ENCODE data around the gene COL6A5. TPM values are rescaled to one million over a fixed set of nuclear protein-coding genes. Genes with fewer than 3 reads are reported as not detected.

The COL6A5 gene
- total RNA-seq, 1 experiment from 2014 or later, result not detected

DNA sequence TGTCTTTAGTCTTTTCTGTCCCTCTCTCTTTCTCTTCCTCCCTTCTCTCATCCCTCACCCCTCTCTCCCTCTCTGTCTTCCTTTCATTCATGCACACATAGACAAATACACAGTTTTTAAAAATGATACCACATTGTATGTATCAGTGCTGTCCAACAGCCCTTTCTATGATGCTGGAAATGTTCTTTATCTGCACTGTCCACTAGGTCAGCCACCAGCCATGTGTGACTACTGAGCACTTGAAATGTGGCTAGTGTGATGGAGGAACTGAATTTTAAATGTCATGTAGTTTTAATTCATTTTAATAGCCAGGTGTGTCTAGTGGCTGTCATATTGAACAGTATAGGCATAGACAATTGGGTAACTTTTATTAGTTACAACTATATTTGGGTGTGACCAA is 34.9 kb downstream of the COL6A5 start:
- H3F3A ChIP-seq (ENCODE audit: low read length, unreplicated experiment), result no peaks in the 10 kb centered on the region
- H3K4me2 ChIP-seq (ENCODE audit: low read length), result no peak overlapping the region
- no peak for ATAC-seq
- H2AFZ ChIP-seq (ENCODE audit: low read length), result no peak overlapping the region
- intact Hi-C loops (cut with micrococcal nuclease), result no loop called here
- H3K9me3 ChIP-seq (ENCODE audit: low read length), result no peaks in the 10 kb centered on the region
- H3K4me1 ChIP-seq (ENCODE audit: insufficient read depth, low read length), result no peaks in the 10 kb centered on the region
- H3K36me3 ChIP-seq (ENCODE audit: low read depth, low read length), result no peaks in the 10 kb centered on the region
- CTCF ChIA-PET, result no interaction called here
- BruUV-seq (replicated peaks), result no TSS peak
- H3K79me2 ChIP-seq (ENCODE audit: low read length), result no peaks in the 10 kb centered on the region
- no peaks in the 10 kb centered on the region for H3K9me2 ChIP-seq (replicated peaks; ENCODE audit: low read length)
- no peak for DNase-seq
- no peak overlapping the region for H3K27ac ChIP-seq (ENCODE audit: low read length)
- no peaks in the 10 kb centered on the region for H3K27me3 ChIP-seq (ENCODE audit: low read length)
- TF ChIP-seq, protein P1, sequence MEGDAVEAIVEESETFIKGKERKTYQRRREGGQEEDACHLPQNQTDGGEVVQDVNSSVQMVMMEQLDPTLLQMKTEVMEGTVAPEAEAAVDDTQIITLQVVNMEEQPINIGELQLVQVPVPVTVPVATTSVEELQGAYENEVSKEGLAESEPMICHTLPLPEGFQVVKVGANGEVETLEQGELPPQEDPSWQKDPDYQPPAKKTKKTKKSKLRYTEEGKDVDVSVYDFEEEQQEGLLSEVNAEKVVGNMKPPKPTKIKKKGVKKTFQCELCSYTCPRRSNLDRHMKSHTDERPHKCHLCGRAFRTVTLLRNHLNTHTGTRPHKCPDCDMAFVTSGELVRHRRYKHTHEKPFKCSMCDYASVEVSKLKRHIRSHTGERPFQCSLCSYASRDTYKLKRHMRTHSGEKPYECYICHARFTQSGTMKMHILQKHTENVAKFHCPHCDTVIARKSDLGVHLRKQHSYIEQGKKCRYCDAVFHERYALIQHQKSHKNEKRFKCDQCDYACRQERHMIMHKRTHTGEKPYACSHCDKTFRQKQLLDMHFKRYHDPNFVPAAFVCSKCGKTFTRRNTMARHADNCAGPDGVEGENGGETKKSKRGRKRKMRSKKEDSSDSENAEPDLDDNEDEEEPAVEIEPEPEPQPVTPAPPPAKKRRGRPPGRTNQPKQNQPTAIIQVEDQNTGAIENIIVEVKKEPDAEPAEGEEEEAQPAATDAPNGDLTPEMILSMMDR (conservative IDR thresholded peaks at IDR 0.05; ENCODE audit: low read depth, low read length), result no peak
- no peak for TF ChIP-seq EZH2 (IDR thresholded peaks at IDR 0.05; ENCODE audit: low read length, unreplicated experiment)
- TF ChIP-seq EZH2phosphoT487 (IDR thresholded peaks at IDR 0.05; ENCODE audit: borderline replicate concordance, low read length), result no peak
- H4K20me1 ChIP-seq (ENCODE audit: low read length), result no peaks in the 10 kb centered on the region
- no peak overlapping the region for H3K4me3 ChIP-seq (ENCODE audit: low read length)
- POLR2A ChIA-PET (ENCODE audit: unreplicated experiment), result no interaction called here
- no peak overlapping the region for H3K9ac ChIP-seq (ENCODE audit: low read length)

DNA sequence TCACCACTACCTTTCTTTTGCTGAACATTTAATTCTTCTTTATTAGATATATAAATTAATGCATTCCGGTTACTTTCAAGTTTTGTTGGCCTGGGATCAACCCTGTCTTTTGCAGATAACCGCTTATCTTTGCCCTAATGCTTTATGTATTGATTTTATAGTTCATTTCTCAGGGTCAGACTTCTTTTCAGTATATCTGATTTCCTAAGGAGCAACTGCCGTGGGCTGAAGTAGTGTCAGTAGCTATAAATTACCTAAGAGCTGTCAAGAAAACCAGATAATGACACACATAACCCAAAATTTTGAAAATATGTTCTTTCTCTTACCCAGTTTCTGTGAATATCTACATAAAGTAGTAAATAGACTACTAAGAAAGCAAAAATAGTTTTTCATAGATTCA is 38.0 kb downstream of the COL6A5 start:
- no TSS peak for BruUV-seq (replicated peaks)
- no peak overlapping the region for H3K27ac ChIP-seq (ENCODE audit: low read length)
- no peaks in the 10 kb centered on the region for H3K9me3 ChIP-seq (ENCODE audit: low read length)
- H4K20me1 ChIP-seq (ENCODE audit: low read length), result no peaks in the 10 kb centered on the region
- no peaks in the 10 kb centered on the region for H3K9me2 ChIP-seq (replicated peaks; ENCODE audit: low read length)
- no peak for ATAC-seq
- H3F3A ChIP-seq (ENCODE audit: low read length, unreplicated experiment), result no peaks in the 10 kb centered on the region
- no peak for DNase-seq
- H3K4me3 ChIP-seq (ENCODE audit: low read length), result no peak overlapping the region
- POLR2A ChIA-PET (ENCODE audit: unreplicated experiment), result no interaction called here
- intact Hi-C loops (cut with micrococcal nuclease), result no loop called here
- CTCF ChIA-PET, result no interaction called here
- H3K4me1 ChIP-seq (ENCODE audit: insufficient read depth, low read length), result peaks cover 11% of the 10 kb centered on the region
- H3K36me3 ChIP-seq (ENCODE audit: low read depth, low read length), result no peaks in the 10 kb centered on the region
- no peaks in the 10 kb centered on the region for H3K27me3 ChIP-seq (ENCODE audit: low read length)
- TF ChIP-seq EZH2phosphoT487 (IDR thresholded peaks at IDR 0.05; ENCODE audit: borderline replicate concordance, low read length) (no peak), EZH2 (IDR thresholded peaks at IDR 0.05; ENCODE audit: low read length, unreplicated experiment) (no peak)
- TF ChIP-seq, protein P1 (conservative IDR thresholded peaks at IDR 0.05; ENCODE audit: low read depth, low read length), result no peak
- H3K9ac ChIP-seq (ENCODE audit: low read length), result no peak overlapping the region
- H3K4me2 ChIP-seq (ENCODE audit: low read length), result no peak overlapping the region
- no peaks in the 10 kb centered on the region for H3K79me2 ChIP-seq (ENCODE audit: low read length)
- H2AFZ ChIP-seq (ENCODE audit: low read length), result no peak overlapping the region

DNA sequence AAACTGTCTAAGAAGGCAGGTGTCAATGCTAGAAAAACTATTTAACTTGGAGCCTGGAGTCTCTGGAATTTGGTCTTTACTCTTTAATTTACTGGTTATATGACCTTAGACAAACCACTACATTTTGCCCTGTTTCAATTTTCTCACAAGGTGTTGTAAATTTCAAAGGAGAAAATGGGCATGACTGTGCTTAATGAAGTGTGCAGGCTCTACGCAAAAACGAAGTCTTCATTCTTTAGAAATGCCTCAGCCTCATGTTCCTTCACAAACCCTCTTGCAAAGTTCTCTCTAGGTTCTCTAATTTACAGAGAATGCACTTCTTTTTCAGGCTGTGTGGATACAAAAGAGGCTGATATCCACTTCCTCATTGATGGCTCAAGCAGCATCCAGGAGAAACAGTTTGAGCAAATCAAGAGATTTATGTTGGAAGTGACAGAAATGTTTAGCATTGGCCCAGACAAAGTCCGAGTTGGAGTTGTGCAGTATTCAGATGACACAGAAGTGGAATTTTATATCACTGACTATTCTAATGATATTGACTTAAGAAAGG is 39.1 kb downstream of the COL6A5 start:
- Histone ChIP-seq H3K9me3 (ENCODE audit: low read length) (no peaks in the 10 kb centered on the region), H4K20me1 (ENCODE audit: low read length) (no peaks in the 10 kb centered on the region), H3F3A (ENCODE audit: low read length, unreplicated experiment) (no peaks in the 10 kb centered on the region), H3K9ac (ENCODE audit: low read length) (no peak overlapping the region), H3K36me3 (ENCODE audit: low read depth, low read length) (no peaks in the 10 kb centered on the region), H2AFZ (ENCODE audit: low read length) (no peak overlapping the region), H3K79me2 (ENCODE audit: low read length) (no peaks in the 10 kb centered on the region), H3K4me2 (ENCODE audit: low read length) (no peak overlapping the region), H3K4me3 (ENCODE audit: low read length) (no peak overlapping the region), H3K27ac (ENCODE audit: low read length) (no peak overlapping the region), H3K9me2 (replicated peaks; ENCODE audit: low read length) (no peaks in the 10 kb centered on the region), H3K4me1 (ENCODE audit: insufficient read depth, low read length) (peaks cover 11% of the 10 kb centered on the region), H3K27me3 (ENCODE audit: low read length) (no peaks in the 10 kb centered on the region)
- CTCF ChIA-PET, result no interaction called here
- ATAC-seq (no peak), DNase-seq (no peak)
- POLR2A ChIA-PET (ENCODE audit: unreplicated experiment), result no interaction called here
- intact Hi-C loops (cut with micrococcal nuclease), result no loop called here
- TF ChIP-seq EZH2phosphoT487 (IDR thresholded peaks at IDR 0.05; ENCODE audit: borderline replicate concordance, low read length), result no peak
- TF ChIP-seq EZH2 (IDR thresholded peaks at IDR 0.05; ENCODE audit: low read length, unreplicated experiment), result no peak
- TF ChIP-seq, protein P1 (conservative IDR thresholded peaks at IDR 0.05; ENCODE audit: low read depth, low read length), result no peak
- BruUV-seq (replicated peaks), result no TSS peak

Data from PC-3 (cell line).